MCF 10A (cell line): ENCODE results near the gene MXRA5. TPM values are rescaled to one million over a fixed set of nuclear protein-coding genes. Genes with fewer than 3 reads are reported as not detected.

ENCODE experiments used
- BruUV-seq: library from RNA; stranded (reverse); fragments of 400-500 nt; replicated peaks from 2 replicates; lab custom pipeline; 2021; lab: Mats Ljungman, UMichigan
- CTCF ChIA-PET: fragments of 300-600 bp; sonication (Branson Sonifier 250); formaldehyde crosslinking; extraction: SDS; loops from one replicate; lab custom pipeline; 2021; ENCODE audit warnings: antibody characterized with exemption, inconsistent platforms; lab: Yijun Ruan, JAX
- POLR2A ChIA-PET: fragments of 300-600, 350-650 bp; sonication (Branson Sonifier 250); formaldehyde crosslinking; extraction: SDS; loops from one replicate; lab custom pipeline; 2020; ENCODE audit warnings: antibody characterized with exemption, inconsistent platforms; lab: Yijun Ruan, JAX
- DNase-seq: peaks from one replicate; pipeline ENCODE4 v3.0.0-alpha.2; 2018; ENCODE audit not compliant: unreplicated experiment
- H3K27ac Mint-ChIP-seq: one replicate; pipeline ENCODE4 v1.8.0; 2022; ENCODE audit warnings: mild to moderate bottlenecking, low read depth, mixed read lengths; ENCODE audit not compliant: unreplicated experiment
- H3K27me3 Mint-ChIP-seq: one replicate; pipeline ENCODE4 v1.8.0; 2022; ENCODE audit warnings: mixed read lengths; ENCODE audit not compliant: insufficient read depth, unreplicated experiment
- H3K36me3 Mint-ChIP-seq: one replicate; pipeline ENCODE4 v1.8.0; 2022; ENCODE audit warnings: mild to moderate bottlenecking, moderate library complexity, mixed read lengths; ENCODE audit not compliant: insufficient read depth, unreplicated experiment
- H3K4me1 Mint-ChIP-seq: one replicate; pipeline ENCODE4 v1.8.0; 2022; ENCODE audit warnings: mixed read lengths; ENCODE audit not compliant: insufficient read depth, unreplicated experiment
- H3K4me3 Mint-ChIP-seq: one replicate; pipeline ENCODE4 v1.8.0; 2022; ENCODE audit warnings: mild to moderate bottlenecking, moderate library complexity, mixed read lengths; ENCODE audit not compliant: unreplicated experiment
- H3K9me3 Mint-ChIP-seq: one replicate; pipeline ENCODE4 v1.8.0; 2022; ENCODE audit warnings: mixed read lengths; ENCODE audit not compliant: unreplicated experiment
- CTCF ChIP-seq: fragments of 200-600 bp; IDR thresholded peaks from one replicate; pipeline ENCODE4 v1.8.0; 2022; ENCODE audit warnings: antibody characterized with exemption, mild to moderate bottlenecking; ENCODE audit not compliant: unreplicated experiment
- intact Hi-C: fragments of 100-400 bp; cut with micrococcal nuclease; formaldehyde crosslinking; loops from 2 replicates; pipeline ENCODE4 v1.14.1; 2022
- total RNA-seq: library from RNA; stranded (reverse); gene quantifications from 2 replicates; pipeline ENCODE4 v1.2.3, GENCODE V29; 2022

MXRA5 gene
- total RNA-seq, 1 experiment from 2014 or later, result not detected

- DNase-seq, result peak; percentile 41
- no peaks in the 10 kb centered on the region for H3K27me3 Mint-ChIP-seq
- TF ChIP-seq CTCF, result no peak
- H3K27ac Mint-ChIP-seq, result peak overlapping the region; percentile 1
- H3K36me3 Mint-ChIP-seq, result no peaks in the 10 kb centered on the region
- ChIA-PET CTCF (interaction anchor here (1.0 kb wide), 1 partner anchor 76 kb away, joined by 4 read pairs; no protein-coding TSS in a partner anchor), POLR2A (interaction anchor here (0.7 to 1.4 kb wide), 4 partner anchors 9 to 179 kb away, joined by 3 to 4 read pairs (median 4); no protein-coding TSS in a partner anchor)
- peak overlapping the region; percentile 10 for H3K4me3 Mint-ChIP-seq
- H3K4me1 Mint-ChIP-seq, result peaks cover 38% of the 10 kb centered on the region
- no TSS peak for BruUV-seq
- peaks cover 8% of the 10 kb centered on the region for H3K9me3 Mint-ChIP-seq
- intact Hi-C loops, result no loop called here
These were observed 74.6 kb downstream of the MXRA5 start for GRCh38 chrX:3271834-3272186.

DNA sequence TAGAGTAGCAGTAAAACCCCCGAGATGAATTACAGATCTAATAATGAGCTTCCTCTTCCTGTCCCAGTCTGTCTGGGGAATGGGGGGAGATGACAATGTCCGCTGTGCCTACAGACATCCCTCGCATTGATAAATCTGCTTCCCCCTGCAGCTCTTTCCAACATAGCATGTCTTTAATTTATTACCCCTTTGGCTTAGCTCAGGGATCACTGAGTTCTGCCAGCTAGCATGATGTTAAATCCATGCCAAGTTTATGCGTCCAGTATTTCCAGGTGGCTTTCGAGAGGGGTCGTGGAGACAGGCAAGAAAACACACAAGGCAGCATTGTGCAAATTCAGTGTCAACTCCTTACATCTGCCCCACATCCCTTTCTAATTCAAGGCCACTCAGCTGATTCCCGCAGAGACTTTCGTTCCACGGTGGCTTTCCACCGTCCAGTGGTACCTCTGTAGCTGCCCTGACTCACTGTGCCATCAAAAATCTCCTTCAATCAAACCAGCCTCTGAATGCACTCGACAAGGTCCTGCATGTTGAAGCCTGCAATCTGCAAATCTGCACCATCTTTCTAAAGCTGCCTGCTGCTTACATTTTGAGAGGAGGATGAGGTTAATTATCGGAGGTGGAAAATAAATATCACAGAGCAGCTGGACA, 75.1 kb downstream of the MXRA5 start:
- peaks cover 8% of the 10 kb centered on the region for H3K9me3 Mint-ChIP-seq
- no TSS peak for BruUV-seq
- H3K27ac Mint-ChIP-seq, result peak overlapping the region; percentile 1
- intact Hi-C loops, result no loop called here
- peak; percentile 30 for DNase-seq
- peaks cover 37% of the 10 kb centered on the region for H3K4me1 Mint-ChIP-seq
- no peak for TF ChIP-seq CTCF
- ChIA-PET POLR2A (interaction anchor here (0.7 to 1.4 kb wide), 4 partner anchors 9 to 179 kb away, joined by 3 to 4 read pairs (median 4); no protein-coding TSS in a partner anchor), CTCF (interaction anchor here (0.6 to 1.0 kb wide), 4 partner anchors 9 to 153 kb away, joined by 3 to 4 read pairs (median 4); no protein-coding TSS in a partner anchor)
- H3K36me3 Mint-ChIP-seq, result no peaks in the 10 kb centered on the region
- peak overlapping the region; percentile 10 for H3K4me3 Mint-ChIP-seq
- no peaks in the 10 kb centered on the region for H3K27me3 Mint-ChIP-seq

GRCh38 chrX:3268829-3269228, 77.6 kb downstream of the MXRA5 start:
- Mint-ChIP-seq H3K9me3 (no peaks in the 10 kb centered on the region), H3K36me3 (no peaks in the 10 kb centered on the region), H3K27ac (peak overlapping the region; percentile 14), H3K4me1 (peaks cover 47% of the 10 kb centered on the region), H3K27me3 (no peaks in the 10 kb centered on the region), H3K4me3 (no peak overlapping the region)
- POLR2A ChIA-PET, result interaction anchor here (1.0 to 2.5 kb wide), 5 partner anchors 11 to 280 kb away, joined by 3 to 16 read pairs (median 6); no protein-coding TSS in a partner anchor
- intact Hi-C loops, result loop anchor here (10.0 kb wide), 1 partner anchor 246 kb away; no protein-coding TSS in a partner anchor
- TF ChIP-seq CTCF, result no peak
- BruUV-seq, result no TSS peak
- DNase-seq, result peak; percentile 67
- CTCF ChIA-PET, result interaction anchor here (0.6 to 2.3 kb wide), 3 partner anchors 16 to 280 kb away, joined by 3 to 12 read pairs (median 10); no protein-coding TSS in a partner anchor

DNA sequence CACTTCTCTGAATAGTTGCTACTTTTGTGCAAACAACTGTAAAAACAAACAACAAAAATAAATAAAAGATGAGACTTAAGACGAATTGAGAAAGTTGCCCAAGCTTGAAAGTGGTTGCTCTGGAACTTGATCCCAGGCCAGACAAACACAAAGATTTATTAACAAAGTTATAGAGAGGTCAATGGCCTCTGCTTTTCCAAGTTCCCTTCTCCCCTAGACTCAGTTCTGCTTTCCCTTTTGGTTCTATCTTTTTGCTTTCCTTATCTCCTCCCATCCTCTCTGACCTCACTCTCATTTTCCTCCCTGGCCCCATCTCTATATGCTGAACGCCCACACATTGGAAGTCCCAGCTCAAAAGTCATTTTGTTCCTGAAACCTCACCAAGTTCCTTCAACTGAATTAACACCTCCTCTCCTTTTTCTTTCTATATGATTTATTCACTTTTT, 82.7 kb downstream of the MXRA5 start:
- no peak for TF ChIP-seq CTCF
- Mint-ChIP-seq H3K27ac (peak overlapping the region; percentile 36), H3K4me3 (peak overlapping the region; percentile 11)

More for the DNA sequence above, 82.7 kb downstream of the MXRA5 start:
- no peaks in the 10 kb centered on the region for H3K36me3 Mint-ChIP-seq
- peaks cover 7% of the 10 kb centered on the region for H3K9me3 Mint-ChIP-seq
- DNase-seq, result peak; percentile 18
- CTCF ChIA-PET, result interaction anchor here (0.6 to 1.1 kb wide), 3 partner anchors 11 to 229 kb away, joined by 4 read pairs; no protein-coding TSS in a partner anchor
- intact Hi-C loops, result loop anchor here (10.0 kb wide), 1 partner anchor 251 kb away; no protein-coding TSS in a partner anchor
- H3K4me1 Mint-ChIP-seq, result peaks cover 37% of the 10 kb centered on the region
- BruUV-seq, result no TSS peak
- H3K27me3 Mint-ChIP-seq, result no peaks in the 10 kb centered on the region
- POLR2A ChIA-PET, result interaction anchor here (1.3 kb wide), 2 partner anchors 21 to 282 kb away, joined by 3 to 4 read pairs; no protein-coding TSS in a partner anchor
